WTC11 (cell line): Measurements from ENCODE around the gene PHKG2.

Experiments used
- CTCF ChIP-seq: fragments of 200-600 bp; IDR thresholded peaks from 2 replicates; pipeline ENCODE4 v1.8.0; 2022; ENCODE audit warnings: antibody characterized with exemption
- E2F1 ChIP-seq: sonication (generic); formaldehyde crosslinking; IDR thresholded peaks from 2 replicates; pipeline ENCODE4 v1.8.0; 2022; ENCODE audit warnings: mild to moderate bottlenecking, missing genetic modification reagents
- E2F5 ChIP-seq: sonication (generic); formaldehyde crosslinking; IDR thresholded peaks from 2 replicates; pipeline ENCODE4 v1.8.1; 2022; ENCODE audit warnings: mild to moderate bottlenecking, moderate library complexity, missing genetic modification reagents
- FOXJ3 ChIP-seq: sonication (generic); formaldehyde crosslinking; IDR thresholded peaks from 2 replicates; pipeline ENCODE4 v1.9.0; 2021; ENCODE audit warnings: missing genetic modification reagents, mild to moderate bottlenecking, borderline replicate concordance
- JUN ChIP-seq: sonication (generic); formaldehyde crosslinking; IDR thresholded peaks from 2 replicates; pipeline ENCODE4 v1.8.0; 2023; ENCODE audit warnings: mild to moderate bottlenecking, missing genetic modification reagents
- NFATC4 ChIP-seq: fragments of 250-450 bp; sonication (Bioruptor Pico); IDR thresholded peaks from 2 replicates; pipeline ENCODE4 v1.9.0; 2021; ENCODE audit warnings: mild to moderate bottlenecking
- TEAD1 ChIP-seq: sonication (generic); formaldehyde crosslinking; IDR thresholded peaks from 2 replicates; pipeline ENCODE4 v1.8.0; 2022; ENCODE audit warnings: mild to moderate bottlenecking, missing genetic modification reagents
- TF ChIP-seq, protein P1 (sequence below): fragments of 250-450 bp; sonication (Bioruptor Pico); IDR thresholded peaks from 2 replicates; pipeline ENCODE4 v1.9.0; 2021; ENCODE audit warnings: moderate library complexity, mild to moderate bottlenecking, inconsistent platforms, borderline replicate concordance
- TF ChIP-seq, protein P2 (sequence below): sonication (generic); formaldehyde crosslinking; IDR thresholded peaks from 2 replicates; pipeline ENCODE4 v1.8.1; 2023; ENCODE audit warnings: mild to moderate bottlenecking, missing genetic modification reagents, moderate library complexity
- TF ChIP-seq, protein P3 (sequence below): fragments of 250-450 bp; sonication (Bioruptor Pico); conservative IDR thresholded peaks from 2 replicates; pipeline ENCODE4 v1.9.0; 2021; ENCODE audit warnings: mild to moderate bottlenecking
- TF ChIP-seq, protein P4 (sequence below): sonication (generic); formaldehyde crosslinking; IDR thresholded peaks from 2 replicates; pipeline ENCODE4 v1.8.1; 2023; ENCODE audit warnings: mild to moderate bottlenecking, moderate library complexity, missing genetic modification reagents

- no peak for TF ChIP-seq CTCF
- no peak for TF ChIP-seq FOXJ3 (CRISPR knock-in tag)
- TF ChIP-seq, protein P1, sequence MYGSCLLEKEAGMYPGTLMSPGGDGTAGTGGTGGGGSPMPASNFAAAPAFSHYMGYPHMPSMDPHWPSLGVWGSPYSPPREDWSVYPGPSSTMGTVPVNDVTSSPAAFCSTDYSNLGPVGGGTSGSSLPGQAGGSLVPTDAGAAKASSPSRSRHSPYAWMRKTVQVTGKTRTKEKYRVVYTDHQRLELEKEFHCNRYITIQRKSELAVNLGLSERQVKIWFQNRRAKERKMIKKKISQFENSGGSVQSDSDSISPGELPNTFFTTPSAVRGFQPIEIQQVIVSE, result no peak
- TF ChIP-seq TEAD1 (CRISPR knock-in tag), result no peak
- TF ChIP-seq E2F1 (CRISPR knock-in tag), result no peak
- TF ChIP-seq, protein P2, sequence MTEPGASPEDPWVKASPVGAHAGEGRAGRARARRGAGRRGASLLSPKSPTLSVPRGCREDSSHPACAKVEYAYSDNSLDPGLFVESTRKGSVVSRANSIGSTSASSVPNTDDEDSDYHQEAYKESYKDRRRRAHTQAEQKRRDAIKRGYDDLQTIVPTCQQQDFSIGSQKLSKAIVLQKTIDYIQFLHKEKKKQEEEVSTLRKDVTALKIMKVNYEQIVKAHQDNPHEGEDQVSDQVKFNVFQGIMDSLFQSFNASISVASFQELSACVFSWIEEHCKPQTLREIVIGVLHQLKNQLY, result no peak
- TF ChIP-seq NFATC4, result no peak
- no peak for TF ChIP-seq JUN (CRISPR knock-in tag)
- TF ChIP-seq, protein P3, sequence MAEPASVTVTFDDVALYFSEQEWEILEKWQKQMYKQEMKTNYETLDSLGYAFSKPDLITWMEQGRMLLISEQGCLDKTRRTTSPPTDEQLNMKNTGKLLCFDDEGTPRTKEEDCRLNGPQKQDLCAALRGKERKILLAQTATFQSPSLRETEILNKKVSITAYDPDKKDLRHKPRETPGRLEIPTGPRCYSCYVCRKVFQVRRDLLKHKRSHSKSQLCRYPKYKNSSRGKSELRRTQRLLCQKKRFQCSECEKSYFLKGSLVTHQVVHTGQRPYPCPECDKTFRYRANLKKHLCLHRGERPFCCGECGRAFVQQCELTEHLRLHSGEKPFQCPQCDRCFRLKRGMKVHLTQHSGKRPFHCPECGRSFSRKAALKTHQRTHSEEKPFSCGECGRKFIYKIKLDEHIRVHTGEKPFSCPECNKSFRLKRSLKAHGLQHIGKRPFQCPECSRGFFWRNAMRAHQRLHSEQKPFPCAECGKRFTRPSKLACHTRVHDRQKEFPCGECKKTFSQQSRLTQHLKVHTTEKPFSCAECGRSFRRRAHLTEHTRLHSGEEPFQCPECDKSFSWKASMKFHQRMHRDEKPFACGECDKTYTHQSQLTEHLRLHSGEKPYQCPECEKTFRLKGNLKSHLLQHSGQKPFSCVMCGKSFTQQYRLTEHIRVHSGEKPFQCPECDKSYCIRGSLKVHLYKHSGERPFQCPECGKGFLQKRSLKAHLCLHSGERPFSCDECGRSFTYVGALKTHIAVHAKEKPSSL (CRISPR knock-in tag), result no peak
- TF ChIP-seq E2F5 (CRISPR knock-in tag), result no peak
- TF ChIP-seq, protein P4, sequence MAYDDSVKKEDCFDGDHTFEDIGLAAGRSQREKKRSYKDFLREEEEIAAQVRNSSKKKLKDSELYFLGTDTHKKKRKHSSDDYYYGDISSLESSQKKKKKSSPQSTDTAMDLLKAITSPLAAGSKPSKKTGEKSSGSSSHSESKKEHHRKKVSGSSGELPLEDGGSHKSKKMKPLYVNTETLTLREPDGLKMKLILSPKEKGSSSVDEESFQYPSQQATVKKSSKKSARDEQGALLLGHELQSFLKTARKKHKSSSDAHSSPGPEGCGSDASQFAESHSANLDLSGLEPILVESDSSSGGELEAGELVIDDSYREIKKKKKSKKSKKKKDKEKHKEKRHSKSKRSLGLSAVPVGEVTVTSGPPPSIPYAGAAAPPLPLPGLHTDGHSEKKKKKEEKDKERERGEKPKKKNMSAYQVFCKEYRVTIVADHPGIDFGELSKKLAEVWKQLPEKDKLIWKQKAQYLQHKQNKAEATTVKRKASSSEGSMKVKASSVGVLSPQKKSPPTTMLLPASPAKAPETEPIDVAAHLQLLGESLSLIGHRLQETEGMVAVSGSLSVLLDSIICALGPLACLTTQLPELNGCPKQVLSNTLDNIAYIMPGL (CRISPR knock-in tag), result no peak
These were observed 16.7 kb downstream of the PHKG2 start for GRCh38 chr16:30764816-30765465.
